HUES64 (cell line): Measurements from ENCODE around the gene ARIH1.
"Not testable (repeated sequence)": the region's sequence is repeated elsewhere in the genome, so short reads cannot be mapped to it uniquely, and the experiment has no call there.

Experiments
- H3K27ac ChIP-seq: 2 replicates; pipeline ENCODE4 v1.7.0; 2013; ENCODE audit warnings: low read depth, low read length, inconsistent platforms
- H3K27me3 ChIP-seq: 2 replicates; pipeline ENCODE4 v1.6.1; 2013; ENCODE audit warnings: mild to moderate bottlenecking, low read length; ENCODE audit not compliant: insufficient read depth
- H3K36me3 ChIP-seq: 2 replicates; pipeline ENCODE4 v1.6.1; 2013; ENCODE audit warnings: mild to moderate bottlenecking, low read length; ENCODE audit not compliant: insufficient read depth
- H3K4me1 ChIP-seq: 2 replicates; pipeline ENCODE4 v1.6.1; 2013; ENCODE audit warnings: mild to moderate bottlenecking, low read length, moderate library complexity; ENCODE audit not compliant: insufficient read depth
- H3K4me3 ChIP-seq: 2 replicates; pipeline ENCODE4 v1.5.1; 2013; ENCODE audit warnings: mild to moderate bottlenecking, low read length, moderate library complexity
- H3K9ac ChIP-seq: 2 replicates; pipeline ENCODE4 v1.6.1; 2013; ENCODE audit warnings: mild to moderate bottlenecking, low read depth, low read length
- H3K9me3 ChIP-seq: 2 replicates; pipeline ENCODE4 v1.6.1; 2013; ENCODE audit warnings: low read depth, low read length; ENCODE audit not compliant: insufficient read depth
- WGBS: fragments of 150-250, 120-280 bp; methylation state at CpG from one replicate; pipeline ENCODE4 v1.1.7; 2013; ENCODE audit warnings: missing lambda C conversion rate; 5-methylcytosine and 5-hydroxymethylcytosine counted together

The ARIH1 gene

DNA sequence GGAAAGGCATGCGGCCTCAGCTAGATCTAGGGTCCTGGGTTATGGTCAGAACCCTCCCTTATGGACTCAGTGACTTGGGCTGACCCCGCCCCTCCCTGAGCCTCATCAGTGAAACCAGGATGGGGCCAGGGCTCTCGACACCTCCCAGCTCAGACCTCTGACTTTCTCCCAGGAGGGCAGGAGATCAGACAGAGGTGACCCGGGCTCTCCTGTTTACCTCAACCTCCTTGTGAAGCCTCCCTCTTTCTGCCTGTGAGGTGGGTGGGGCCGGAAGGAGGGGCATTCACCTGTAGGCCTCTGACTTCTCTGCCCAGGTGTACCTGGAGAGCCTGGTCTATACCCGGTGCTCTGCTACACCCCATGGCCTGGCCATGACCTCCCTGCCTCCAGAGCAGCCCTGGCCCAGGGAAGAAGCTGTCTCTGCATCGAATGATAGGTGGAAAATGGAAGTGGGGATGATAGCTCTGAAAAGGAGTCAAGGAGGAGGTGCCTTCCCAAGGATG lies 155.0 kb downstream of the ARIH1 start:
- not testable (repeated sequence) for H3K4me3 ChIP-seq, H3K36me3 ChIP-seq, H3K9me3 ChIP-seq, H3K9ac ChIP-seq, H3K4me1 ChIP-seq, H3K27me3 ChIP-seq, H3K27ac ChIP-seq
- WGBS, result 86% methylated on average over 7 of the region's 7 CpGs

DNA sequence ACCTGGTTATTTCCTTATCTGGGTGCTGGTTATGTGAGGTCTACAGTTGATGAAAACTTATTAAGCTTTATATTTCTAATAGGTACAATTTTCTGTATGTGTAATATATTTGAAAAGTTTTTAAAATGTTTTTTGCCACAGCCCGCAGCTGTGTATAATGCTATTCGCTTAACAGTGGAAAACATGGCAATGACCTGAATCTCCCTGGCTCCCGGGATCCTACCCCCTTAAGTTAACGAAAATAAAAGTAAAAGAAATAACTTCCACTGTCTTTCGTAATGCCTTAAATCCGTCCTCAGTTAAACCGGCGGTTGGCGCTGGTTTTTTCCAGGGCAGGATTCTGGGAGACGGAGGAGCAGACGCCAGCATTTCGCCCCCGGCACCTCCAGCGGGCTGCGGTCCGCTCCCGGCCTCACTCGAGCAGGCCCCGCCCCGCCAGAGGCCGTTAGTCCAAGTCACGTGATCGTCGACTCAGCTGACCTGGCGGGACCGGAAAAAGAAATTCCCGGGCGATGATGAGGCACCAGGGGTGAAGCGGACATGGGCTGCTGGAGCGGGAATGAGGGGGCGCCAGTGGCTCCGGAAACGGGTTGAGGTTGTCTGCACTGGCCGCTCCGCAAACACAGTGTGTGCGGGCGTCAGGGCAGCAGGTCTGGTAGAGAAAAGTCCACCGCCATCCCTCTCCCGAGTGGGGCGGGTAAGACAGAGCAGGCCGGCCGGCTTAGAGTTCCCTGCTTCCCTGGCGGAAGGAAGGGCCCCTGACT lies 162.6 kb downstream of the ARIH1 start:
- not testable (repeated sequence) for H3K36me3 ChIP-seq, H3K27me3 ChIP-seq, H3K9me3 ChIP-seq, H3K27ac ChIP-seq, H3K4me1 ChIP-seq
- H3K4me3 ChIP-seq, result peak overlapping the region; percentile 48
- 6% methylated on average over 13 of the region's 43 CpGs for WGBS
- H3K9ac ChIP-seq, result peak overlapping the region; percentile 65

DNA sequence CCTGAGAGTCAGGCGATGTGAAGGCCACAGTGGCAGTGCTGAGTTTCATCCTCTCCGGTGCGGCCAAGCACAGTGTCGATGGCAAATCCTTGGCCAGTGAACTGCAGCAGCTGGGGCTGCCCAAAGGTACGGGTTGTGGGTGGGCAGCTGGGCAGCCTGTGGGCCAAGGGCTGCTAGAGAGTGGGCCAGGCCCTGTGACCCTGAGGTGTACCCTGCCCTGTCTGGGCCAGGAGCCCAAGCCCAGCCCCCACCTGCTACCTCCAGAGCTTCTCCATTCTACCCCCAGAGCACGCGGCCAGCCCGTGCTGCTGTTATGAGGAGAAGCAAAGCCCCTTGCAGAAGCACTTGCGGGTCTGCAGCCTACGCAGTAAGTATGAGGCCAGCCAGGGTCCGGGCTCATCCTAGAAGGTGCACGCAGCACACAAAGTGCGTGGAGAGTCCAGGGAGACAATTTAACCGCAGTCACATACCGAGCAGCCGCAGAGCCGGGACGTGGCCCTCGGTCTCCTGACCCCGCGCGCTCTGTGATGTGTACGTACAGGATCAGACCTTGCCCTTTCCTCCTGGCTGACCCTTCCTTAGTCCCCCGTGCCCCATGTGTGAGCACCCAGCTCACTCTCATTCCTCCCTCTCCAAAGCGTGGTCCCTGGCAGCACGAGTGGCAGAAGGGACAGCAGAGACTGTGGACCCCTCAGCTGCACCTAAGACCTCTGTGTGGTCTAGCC lies 165.8 kb downstream of the ARIH1 start:
- H3K27ac ChIP-seq, H3K4me3 ChIP-seq, H3K4me1 ChIP-seq, H3K27me3 ChIP-seq, H3K36me3 ChIP-seq, H3K9ac ChIP-seq, H3K9me3 ChIP-seq: not testable (repeated sequence)
- no CpG with 5 or more reads among the region's 26 CpGs for WGBS

DNA sequence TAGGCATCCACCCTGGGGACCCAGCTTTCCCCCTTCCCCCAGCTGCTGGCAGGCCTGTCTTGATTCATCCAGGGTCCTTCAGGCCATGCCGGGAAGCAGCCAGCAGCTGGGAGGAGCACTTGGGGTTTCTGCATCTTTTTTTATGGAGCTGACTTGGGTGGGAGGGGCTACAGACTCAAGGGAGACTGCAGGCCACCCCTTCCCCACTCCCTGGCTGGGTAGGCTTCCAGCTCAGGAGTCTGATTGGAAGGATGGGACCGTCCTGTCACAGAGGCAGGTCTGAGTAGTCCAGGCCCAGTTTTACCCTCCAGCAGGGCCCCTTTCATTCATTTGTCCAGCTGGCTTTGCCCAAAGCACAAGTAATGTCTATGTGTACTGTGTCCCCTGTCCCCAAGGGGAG lies 168.1 kb downstream of the ARIH1 start:
- H3K4me3 ChIP-seq, H3K9ac ChIP-seq, H3K27me3 ChIP-seq, H3K27ac ChIP-seq, H3K36me3 ChIP-seq, H3K4me1 ChIP-seq, H3K9me3 ChIP-seq: not testable (repeated sequence)
- WGBS, result no CpG with 5 or more reads among the region's 2 CpGs

DNA sequence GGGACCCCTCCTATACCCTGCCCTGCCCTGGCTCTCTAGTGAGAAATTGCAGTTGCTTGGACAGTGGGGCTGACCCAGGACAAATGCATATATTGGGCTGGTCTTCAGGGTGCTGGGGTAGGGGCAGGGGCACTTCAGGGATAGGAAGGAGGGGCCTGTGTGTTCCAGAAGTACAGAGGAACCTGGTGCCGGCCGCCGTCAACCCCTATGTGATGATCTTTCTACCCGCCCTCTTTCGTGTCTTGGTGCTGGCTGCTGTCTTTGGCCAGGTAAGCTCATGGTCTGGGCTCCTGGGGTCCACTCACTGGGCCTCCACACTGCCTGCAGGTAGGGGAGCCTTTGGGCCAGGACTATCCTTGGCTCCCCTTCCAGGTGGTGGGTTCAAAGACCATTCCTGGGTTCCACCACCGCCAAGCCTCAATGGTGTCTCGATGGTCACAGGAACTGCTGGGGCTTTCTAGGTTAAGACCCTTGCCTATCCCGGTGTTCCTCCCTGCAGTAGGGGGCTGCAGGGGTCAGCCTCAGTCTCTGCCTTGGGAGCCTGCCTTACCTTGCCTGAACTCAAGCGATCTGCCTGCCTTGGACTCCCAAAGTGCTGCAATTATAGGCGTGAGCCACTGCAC lies 174.6 kb downstream of the ARIH1 start:
- not testable (repeated sequence) for H3K4me1 ChIP-seq, H3K9me3 ChIP-seq
- 95% methylated on average over 5 of the region's 10 CpGs for WGBS

More for the DNA sequence above, 174.6 kb downstream of the ARIH1 start:
- not testable (repeated sequence) for H3K9ac ChIP-seq, H3K36me3 ChIP-seq, H3K27me3 ChIP-seq, H3K4me3 ChIP-seq, H3K27ac ChIP-seq
